Loucy (cell line): Measurements from ENCODE around the gene POMT2.

Source experiments
- H2AFZ ChIP-seq: fragments of 200-600 bp; sonication (generic); 2 replicates; pipeline ENCODE4 v1.6.0; 2016; ENCODE audit warnings: antibody characterized with exemption, mild to moderate bottlenecking, low read length, moderate library complexity
- H3F3A ChIP-seq: fragments of 200-600 bp; 2 replicates; pipeline ENCODE4 v1.6.0; 2016; ENCODE audit warnings: antibody characterized with exemption, low read depth, mild to moderate bottlenecking
- H3K27me3 ChIP-seq: fragments of 200-600 bp; sonication (generic); 2 replicates; pipeline ENCODE4 v1.6.1; 2014; ENCODE audit warnings: low read length, mild to moderate bottlenecking; ENCODE audit not compliant: insufficient read depth, poor library complexity, severe bottlenecking
- H3K36me3 ChIP-seq: fragments of 200-600 bp; sonication (generic); 2 replicates; pipeline ENCODE4 v1.6.1; 2016; ENCODE audit warnings: low read length; ENCODE audit not compliant: insufficient read depth
- H3K4me1 ChIP-seq: fragments of 200-600 bp; sonication (generic); 2 replicates; pipeline ENCODE4 v1.5.1; 2014; ENCODE audit warnings: low read length, mild to moderate bottlenecking; ENCODE audit not compliant: insufficient read depth, poor library complexity, severe bottlenecking
- H3K4me2 ChIP-seq: fragments of 200-600 bp; sonication (generic); 2 replicates; pipeline ENCODE4 v1.6.0; 2014; ENCODE audit warnings: antibody characterized with exemption, low read length, low read depth, mild to moderate bottlenecking; ENCODE audit not compliant: poor library complexity, severe bottlenecking
- H3K4me3 ChIP-seq: fragments of 200-600 bp; sonication (generic); 2 replicates; pipeline ENCODE4 v1.5.1; 2014; ENCODE audit warnings: low read length, mild to moderate bottlenecking, mixed read lengths; ENCODE audit not compliant: poor library complexity, severe bottlenecking
- H3K79me2 ChIP-seq: fragments of 200-600 bp; sonication (generic); 2 replicates; pipeline ENCODE4 v1.6.1; 2014; ENCODE audit warnings: low read length; ENCODE audit not compliant: insufficient read depth
- H3K9ac ChIP-seq: fragments of 200-600 bp; sonication (generic); 2 replicates; pipeline ENCODE4 v1.6.0; 2014; ENCODE audit warnings: mild to moderate bottlenecking, low read depth, low read length, moderate library complexity; ENCODE audit not compliant: poor library complexity, severe bottlenecking
- H3K9me2 ChIP-seq: fragments of 200-600 bp; sonication (generic); replicated peaks from 2 replicates; pipeline ENCODE4 v1.6.1; 2016; ENCODE audit warnings: low read depth, low read length, mixed read lengths
- H3K9me3 ChIP-seq: fragments of 200-600 bp; sonication (generic); 2 replicates; pipeline ENCODE4 v1.6.1; 2014; ENCODE audit warnings: mild to moderate bottlenecking, antibody characterized with exemption, low read length, low read depth; ENCODE audit not compliant: insufficient read depth
- H4K20me1 ChIP-seq: fragments of 200-600 bp; sonication (generic); 2 replicates; pipeline ENCODE4 v1.6.0; 2014; ENCODE audit warnings: antibody characterized with exemption, low read length, mild to moderate bottlenecking; ENCODE audit not compliant: insufficient read depth, poor library complexity, severe bottlenecking
- EZH2phosphoT487 ChIP-seq: fragments of 200-600 bp; IDR thresholded peaks from 2 replicates; pipeline ENCODE4 v1.6.1; 2018; ENCODE audit warnings: antibody characterized with exemption, mild to moderate bottlenecking, moderate library complexity, borderline replicate concordance
- TF ChIP-seq, protein P1 (sequence below): fragments of 200-600 bp; sonication (generic); conservative IDR thresholded peaks from 2 replicates; pipeline ENCODE4 v1.5.1; 2014; ENCODE audit warnings: mild to moderate bottlenecking, antibody characterized with exemption, low read length

Gene POMT2, protein sequence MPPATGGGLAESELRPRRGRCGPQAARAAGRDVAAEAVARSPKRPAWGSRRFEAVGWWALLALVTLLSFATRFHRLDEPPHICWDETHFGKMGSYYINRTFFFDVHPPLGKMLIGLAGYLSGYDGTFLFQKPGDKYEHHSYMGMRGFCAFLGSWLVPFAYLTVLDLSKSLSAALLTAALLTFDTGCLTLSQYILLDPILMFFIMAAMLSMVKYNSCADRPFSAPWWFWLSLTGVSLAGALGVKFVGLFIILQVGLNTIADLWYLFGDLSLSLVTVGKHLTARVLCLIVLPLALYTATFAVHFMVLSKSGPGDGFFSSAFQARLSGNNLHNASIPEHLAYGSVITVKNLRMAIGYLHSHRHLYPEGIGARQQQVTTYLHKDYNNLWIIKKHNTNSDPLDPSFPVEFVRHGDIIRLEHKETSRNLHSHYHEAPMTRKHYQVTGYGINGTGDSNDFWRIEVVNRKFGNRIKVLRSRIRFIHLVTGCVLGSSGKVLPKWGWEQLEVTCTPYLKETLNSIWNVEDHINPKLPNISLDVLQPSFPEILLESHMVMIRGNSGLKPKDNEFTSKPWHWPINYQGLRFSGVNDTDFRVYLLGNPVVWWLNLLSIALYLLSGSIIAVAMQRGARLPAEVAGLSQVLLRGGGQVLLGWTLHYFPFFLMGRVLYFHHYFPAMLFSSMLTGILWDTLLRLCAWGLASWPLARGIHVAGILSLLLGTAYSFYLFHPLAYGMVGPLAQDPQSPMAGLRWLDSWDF

DNA sequence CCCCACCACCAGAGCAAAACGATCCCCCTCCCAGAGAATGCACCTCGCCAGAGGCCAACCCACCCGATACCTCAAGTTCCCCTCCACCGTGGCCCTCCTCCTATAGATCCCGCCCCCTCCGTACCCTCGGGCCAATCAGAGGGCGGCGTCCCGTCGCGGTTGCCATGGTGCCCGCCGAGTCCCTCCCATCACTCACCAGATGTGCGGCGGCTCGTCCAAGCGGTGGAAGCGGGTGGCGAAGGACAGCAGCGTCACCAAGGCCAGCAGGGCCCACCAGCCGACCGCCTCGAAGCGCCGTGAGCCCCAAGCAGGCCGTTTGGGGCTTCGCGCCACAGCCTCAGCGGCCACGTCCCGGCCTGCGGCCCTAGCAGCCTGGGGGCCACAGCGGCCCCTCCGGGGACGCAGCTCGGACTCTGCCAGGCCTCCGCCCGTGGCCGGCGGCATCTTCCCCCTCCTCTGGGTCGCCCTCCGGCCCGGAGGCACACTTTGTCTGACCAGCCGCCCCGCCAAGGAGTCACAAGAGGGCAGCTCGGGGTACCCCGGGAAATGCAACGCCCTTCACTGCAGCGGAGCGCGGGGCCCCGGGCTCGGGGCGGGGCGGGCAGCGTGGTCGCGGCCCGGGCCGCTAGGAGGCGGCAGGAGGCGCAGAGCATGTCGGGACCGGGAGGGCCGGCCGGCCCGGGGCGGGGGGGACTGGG lies at the start of gene POMT2:
POMT2 (minus strand) TSS at position 646 of the 698 bp plus-strand sequence; CDS start at position 444, 202 bp downstream.
- Histone ChIP-seq H3K9ac (peak within 1 kb of the TSS; percentile 78), H2AFZ (peak within 1 kb of the TSS; percentile 95), H3K9me3 (no peaks in the 10 kb centered on the region), H3K79me2 (peaks cover 8% of the 10 kb centered on the region; the same call in 1 of the 2 replicates), H3K9me2 (no peaks in the 10 kb centered on the region), H3K4me3 (peak within 1 kb of the TSS; percentile 76), H3K27me3 (no peaks in the 10 kb centered on the region), H3F3A (no peaks in the 10 kb centered on the region), H4K20me1 (peaks cover 3% of the 10 kb centered on the region), H3K4me2 (peak within 1 kb of the TSS; percentile 89), H3K36me3 (no peaks in the 10 kb centered on the region), H3K4me1 (peaks cover 34% of the 10 kb centered on the region)
- TF ChIP-seq, protein P1, sequence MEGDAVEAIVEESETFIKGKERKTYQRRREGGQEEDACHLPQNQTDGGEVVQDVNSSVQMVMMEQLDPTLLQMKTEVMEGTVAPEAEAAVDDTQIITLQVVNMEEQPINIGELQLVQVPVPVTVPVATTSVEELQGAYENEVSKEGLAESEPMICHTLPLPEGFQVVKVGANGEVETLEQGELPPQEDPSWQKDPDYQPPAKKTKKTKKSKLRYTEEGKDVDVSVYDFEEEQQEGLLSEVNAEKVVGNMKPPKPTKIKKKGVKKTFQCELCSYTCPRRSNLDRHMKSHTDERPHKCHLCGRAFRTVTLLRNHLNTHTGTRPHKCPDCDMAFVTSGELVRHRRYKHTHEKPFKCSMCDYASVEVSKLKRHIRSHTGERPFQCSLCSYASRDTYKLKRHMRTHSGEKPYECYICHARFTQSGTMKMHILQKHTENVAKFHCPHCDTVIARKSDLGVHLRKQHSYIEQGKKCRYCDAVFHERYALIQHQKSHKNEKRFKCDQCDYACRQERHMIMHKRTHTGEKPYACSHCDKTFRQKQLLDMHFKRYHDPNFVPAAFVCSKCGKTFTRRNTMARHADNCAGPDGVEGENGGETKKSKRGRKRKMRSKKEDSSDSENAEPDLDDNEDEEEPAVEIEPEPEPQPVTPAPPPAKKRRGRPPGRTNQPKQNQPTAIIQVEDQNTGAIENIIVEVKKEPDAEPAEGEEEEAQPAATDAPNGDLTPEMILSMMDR = peak; percentile 43
- TF ChIP-seq EZH2phosphoT487 = no peak

DNA sequence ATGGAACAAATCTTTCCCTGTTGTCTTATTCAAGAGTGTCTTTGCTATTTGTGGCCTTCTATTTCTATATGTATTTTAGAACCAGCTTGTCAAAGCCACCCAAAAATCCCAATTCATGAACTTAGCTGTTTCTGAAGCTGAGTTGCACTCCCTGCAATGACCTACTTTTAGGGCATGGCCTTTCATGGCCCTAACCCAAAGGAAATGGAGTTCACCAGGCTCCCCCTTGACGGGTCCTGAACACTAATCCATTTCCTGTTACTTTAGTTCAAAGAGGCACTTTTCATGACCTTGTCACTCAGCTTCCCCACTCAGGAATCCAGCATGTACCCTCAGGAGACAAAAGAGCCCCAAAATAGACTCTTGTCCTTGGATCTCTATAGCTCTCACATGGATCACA lies 48.6 kb upstream of the POMT2 start:
- Histone ChIP-seq H3K9me2 (no peaks in the 10 kb centered on the region), H4K20me1 (no peaks in the 10 kb centered on the region), H3F3A (0 out of 2 replicates have a peak, but pooled peaks cover 8% of the 10 kb centered on the region), H3K4me1 (peaks cover 38% of the 10 kb centered on the region), H3K27me3 (no peaks in the 10 kb centered on the region), H3K9me3 (no peaks in the 10 kb centered on the region), H3K4me2 (peak overlapping the region; percentile 55), H3K79me2 (peaks cover 11% of the 10 kb centered on the region; the same call in 1 of the 2 replicates), H2AFZ (no peak overlapping the region), H3K36me3 (no peaks in the 10 kb centered on the region), H3K9ac (peak overlapping the region; percentile 10), H3K4me3 (peak overlapping the region; percentile 37)
- TF ChIP-seq, protein P1 = no peak
- no peak for TF ChIP-seq EZH2phosphoT487

DNA sequence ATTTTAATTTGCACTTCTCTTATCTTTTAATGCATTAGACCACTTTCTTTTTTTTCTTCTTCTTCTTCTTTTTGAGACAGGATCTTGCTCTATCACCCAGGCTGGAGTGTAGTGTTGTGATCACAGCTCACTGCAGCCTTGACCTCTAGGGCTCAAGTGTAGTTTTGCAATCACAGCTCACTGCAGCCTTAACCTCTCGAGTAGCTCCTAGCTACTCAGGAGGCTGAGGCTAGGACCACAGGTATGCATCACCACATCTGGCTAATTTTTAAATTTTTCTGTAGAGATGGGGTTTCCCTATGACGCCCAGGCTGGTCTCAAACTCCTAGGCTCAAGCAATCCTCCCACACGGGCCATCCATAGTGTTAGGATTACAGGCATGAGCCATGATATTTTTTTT lies 43.5 kb upstream of the POMT2 start:
- no peaks in the 10 kb centered on the region for H3K27me3 ChIP-seq
- H2AFZ ChIP-seq = no peak overlapping the region
- no peaks in the 10 kb centered on the region for H3K36me3 ChIP-seq
- H3K9me3 ChIP-seq = no peaks in the 10 kb centered on the region
- TF ChIP-seq, protein P1 = no peak
- TF ChIP-seq EZH2phosphoT487 = no peak
- no peaks in the 10 kb centered on the region for H4K20me1 ChIP-seq
- H3K9ac ChIP-seq = no peak overlapping the region
- H3K4me1 ChIP-seq = peaks cover 6% of the 10 kb centered on the region
- H3K79me2 ChIP-seq = no peaks in the 10 kb centered on the region
- no peak overlapping the region for H3K4me2 ChIP-seq
- H3K9me2 ChIP-seq = no peaks in the 10 kb centered on the region
- no peaks in the 10 kb centered on the region for H3F3A ChIP-seq
- H3K4me3 ChIP-seq = no peak overlapping the region
